Breast epithelium (tissue), 4 donors: ENCODE data around the gene CDH23. TPM values are rescaled to one million over a fixed set of nuclear protein-coding genes. Genes with fewer than 3 reads are reported as not detected.

Source experiments
- DNase-seq, 2 donors: peaks; one replicate each; pipeline ENCODE4 v3.0.0-alpha.2; 2019; ENCODE audit warnings: low spot score in 2 of 2
- H3K27ac ChIP-seq, 2 donors: fragments of 200-600 bp; sonication (generic) in 1 of 2; one replicate each; pipeline ENCODE4 v1.5.1; 2016 to 2019; ENCODE audit warnings: mild to moderate bottlenecking in 1 of 2
- H3K27me3 ChIP-seq, 2 donors: fragments of 200-600 bp; sonication (generic) in 1 of 2; one replicate each; pipeline versions ENCODE4 v1.5.1 to v1.6.0; 2017 to 2019; ENCODE audit warnings: control low read depth in 1 of 2, mild to moderate bottlenecking in 1 of 2
- H3K36me3 ChIP-seq: fragments of 200-600 bp; one replicate; pipeline ENCODE4 v1.5.1; 2019
- H3K4me1 ChIP-seq, 2 donors: fragments of 200-600 bp; sonication (generic); one replicate each; pipeline ENCODE4 v1.5.1; 2016 to 2019; ENCODE audit warnings: control low read depth in 1 of 2
- H3K4me3 ChIP-seq, 3 donors: fragments of 200-600 bp; sonication (generic); 1 replicate in 2 of 3; 2 replicates in 1 of 3; pipeline ENCODE4 v1.5.1; 2016 to 2019; ENCODE audit warnings: mild to moderate bottlenecking in 3 of 3, moderate library complexity in 2 of 3
- H3K9me3 ChIP-seq, 2 donors: fragments of 200-600 bp; sonication (generic) in 1 of 2; one replicate each; pipeline ENCODE4 v1.5.1; 2016 to 2019; ENCODE audit warnings: control low read depth in 1 of 2
- CTCF ChIP-seq, 3 donors: fragments of 450-650 bp; IDR thresholded peaks; one replicate each; pipeline ENCODE4 v1.5.1; 2016 to 2017; ENCODE audit warnings: antibody characterized with exemption in 3 of 3, mild to moderate bottlenecking in 3 of 3, moderate library complexity in 3 of 3
- POLR2A ChIP-seq: fragments of 450-650 bp; IDR thresholded peaks from one replicate; pipeline ENCODE4 v1.6.1; 2016; ENCODE audit warnings: antibody characterized with exemption, mild to moderate bottlenecking, moderate library complexity
- POLR2AphosphoS5 ChIP-seq, 3 donors: sonication (generic); formaldehyde crosslinking; IDR thresholded peaks; one replicate each; pipeline ENCODE4 v1.6.1; 2017; ENCODE audit warnings: antibody characterized with exemption in 3 of 3
- intact Hi-C: fragments of 100-400 bp; cut with DNase I; formaldehyde crosslinking; loops from one replicate; pipeline ENCODE4 v1.15.1; 2023; ENCODE audit warnings: low total_unique reads
- total RNA-seq, 3 donors: library from RNA; depleted of rRNA; stranded (reverse); fragments of >200 nt; gene quantifications; one replicate each; pipeline ENCODE4 v1.1.0, GENCODE V29; 2016

The CDH23 gene
- total RNA-seq, 3 donors from 2014 or later: 8.5 to 13.8 (median 11.6) TPM

- no peak overlapping the region for H3K4me3 ChIP-seq
- no peaks in the 10 kb centered on the region for H3K36me3 ChIP-seq
- no peaks in the 10 kb centered on the region for H3K27me3 ChIP-seq
- peaks cover 0 to 4% of the 10 kb centered on the region in 2 donors for H3K4me1 ChIP-seq
- no peak for DNase-seq
- intact Hi-C loops: no loop called here
- TF ChIP-seq POLR2A (no peak), POLR2AphosphoS5 (IDR thresholded peaks at IDR 0.05) (no peak), CTCF (IDR thresholded peaks at IDR 0.05) (no peak)
- peaks cover 0 to 6% of the 10 kb centered on the region in 2 donors for H3K9me3 ChIP-seq
- H3K27ac ChIP-seq: no peak overlapping the region
Observed at GRCh38 chr10:71743089-71743838, 346.5 kb downstream of the CDH23 start.

- H3K27me3 ChIP-seq: no peaks in the 10 kb centered on the region
- H3K4me3 ChIP-seq: no peak overlapping the region
- H3K9me3 ChIP-seq: peaks cover 0 to 6% of the 10 kb centered on the region in 2 donors
- H3K36me3 ChIP-seq: no peaks in the 10 kb centered on the region
- TF ChIP-seq POLR2AphosphoS5 (IDR thresholded peaks at IDR 0.05) (no peak), CTCF (IDR thresholded peaks at IDR 0.05) (no peak), POLR2A (no peak)
- H3K27ac ChIP-seq: no peak overlapping the region
- intact Hi-C loops: no loop called here
- H3K4me1 ChIP-seq: peaks cover 3 to 10% of the 10 kb centered on the region in 2 donors
- DNase-seq: no peak
Observed at GRCh38 chr10:71743866-71744265, 347.1 kb downstream of the CDH23 start.

GRCh38 chr10:71744897-71745663 lies 348.4 kb downstream of the CDH23 start:
- DNase-seq: no peak
- peaks cover 5 to 14% of the 10 kb centered on the region in 2 donors for H3K4me1 ChIP-seq
- intact Hi-C loops: no loop called here
- no peak for TF ChIP-seq CTCF (IDR thresholded peaks at IDR 0.05)
- no peak overlapping the region for H3K27ac ChIP-seq
- no peak overlapping the region for H3K4me3 ChIP-seq
- H3K27me3 ChIP-seq: no peaks in the 10 kb centered on the region
- H3K36me3 ChIP-seq: no peaks in the 10 kb centered on the region
- peaks cover 0 to 6% of the 10 kb centered on the region in 2 donors for H3K9me3 ChIP-seq

- Histone ChIP-seq H3K4me3 (no peak overlapping the region), H3K36me3 (no peaks in the 10 kb centered on the region), H3K27me3 (no peaks in the 10 kb centered on the region), H3K9me3 (peaks cover 0 to 6% of the 10 kb centered on the region in 2 donors), H3K27ac (peak overlapping the region in 1 of 2 donors; percentile 75), H3K4me1 (peaks cover 5 to 14% of the 10 kb centered on the region in 2 donors)
- intact Hi-C loops: no loop called here
- no peak for TF ChIP-seq POLR2A
- no peak for TF ChIP-seq CTCF (IDR thresholded peaks at IDR 0.05)
- no peak for TF ChIP-seq POLR2AphosphoS5 (IDR thresholded peaks at IDR 0.05)
- no peak for DNase-seq
Observed at GRCh38 chr10:71745664-71746250, 349.0 kb downstream of the CDH23 start.
